SH-SY5Y (cell line): ENCODE data around the gene TRDN.

Source experiments
- GATA2 ChIP-seq: IDR thresholded peaks from 2 replicates; pipeline ENCODE4 v1.6.1; 2011; ENCODE audit warnings: mild to moderate bottlenecking, low read depth, low read length
- GATA3 ChIP-seq: IDR thresholded peaks from 2 replicates; pipeline ENCODE4 v1.6.1; 2011; ENCODE audit warnings: low read depth, mild to moderate bottlenecking, low read length, moderate library complexity

Gene TRDN, protein sequence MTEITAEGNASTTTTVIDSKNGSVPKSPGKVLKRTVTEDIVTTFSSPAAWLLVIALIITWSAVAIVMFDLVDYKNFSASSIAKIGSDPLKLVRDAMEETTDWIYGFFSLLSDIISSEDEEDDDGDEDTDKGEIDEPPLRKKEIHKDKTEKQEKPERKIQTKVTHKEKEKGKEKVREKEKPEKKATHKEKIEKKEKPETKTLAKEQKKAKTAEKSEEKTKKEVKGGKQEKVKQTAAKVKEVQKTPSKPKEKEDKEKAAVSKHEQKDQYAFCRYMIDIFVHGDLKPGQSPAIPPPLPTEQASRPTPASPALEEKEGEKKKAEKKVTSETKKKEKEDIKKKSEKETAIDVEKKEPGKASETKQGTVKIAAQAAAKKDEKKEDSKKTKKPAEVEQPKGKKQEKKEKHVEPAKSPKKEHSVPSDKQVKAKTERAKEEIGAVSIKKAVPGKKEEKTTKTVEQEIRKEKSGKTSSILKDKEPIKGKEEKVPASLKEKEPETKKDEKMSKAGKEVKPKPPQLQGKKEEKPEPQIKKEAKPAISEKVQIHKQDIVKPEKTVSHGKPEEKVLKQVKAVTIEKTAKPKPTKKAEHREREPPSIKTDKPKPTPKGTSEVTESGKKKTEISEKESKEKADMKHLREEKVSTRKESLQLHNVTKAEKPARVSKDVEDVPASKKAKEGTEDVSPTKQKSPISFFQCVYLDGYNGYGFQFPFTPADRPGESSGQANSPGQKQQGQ

DNA sequence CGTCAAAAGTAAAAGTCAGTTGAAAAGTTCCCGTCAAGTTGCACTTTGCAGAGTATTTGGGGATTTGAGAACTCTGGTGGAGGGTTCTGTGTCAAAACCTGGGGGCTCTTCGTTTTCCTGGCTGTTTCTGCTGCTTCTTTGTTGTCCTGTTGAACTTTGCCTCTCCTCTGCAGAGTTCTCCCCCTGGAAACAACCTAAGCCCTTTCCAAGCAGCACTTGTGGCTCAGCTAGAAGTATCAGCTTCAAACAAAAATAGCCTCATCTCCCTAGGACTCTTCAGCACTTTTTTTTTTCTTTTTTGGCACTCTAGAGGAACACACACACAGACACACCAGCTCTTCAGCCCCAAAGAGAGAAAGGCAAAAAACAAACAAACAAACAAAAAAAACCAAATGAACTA is at the start of gene TRDN:
Gene TRDN, minus strand, starts transcription at position 169 of the 400 bp plus-strand sequence. CDS start 175 bp downstream, outside the sequence.
- TF ChIP-seq GATA3, result no peak
- no peak for TF ChIP-seq GATA2

DNA sequence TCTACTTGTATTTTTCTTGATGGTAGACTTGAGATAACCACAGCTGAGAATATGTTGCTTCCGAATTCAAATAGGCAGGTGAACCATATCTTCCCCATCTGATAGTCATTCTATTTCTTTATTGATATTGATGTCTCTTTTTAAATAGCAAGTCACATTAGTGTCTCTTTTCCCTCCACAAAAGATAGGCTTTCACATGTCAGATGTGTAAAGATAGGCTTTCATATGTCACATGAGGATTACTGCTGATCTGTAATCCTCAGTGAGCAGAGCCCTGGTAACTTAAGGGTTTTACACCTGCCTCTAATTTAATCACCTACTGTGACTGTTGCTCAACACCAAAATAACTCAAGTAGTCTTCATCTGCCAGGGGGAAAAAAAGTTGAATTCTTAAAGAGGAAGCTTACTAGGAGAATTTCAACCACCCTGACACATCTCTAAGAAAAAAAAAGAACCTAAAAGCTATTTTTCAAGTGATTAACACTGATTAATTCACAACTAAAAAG is 45.3 kb upstream of the TRDN start:
- TF ChIP-seq GATA2, result no peak
- no peak for TF ChIP-seq GATA3

DNA sequence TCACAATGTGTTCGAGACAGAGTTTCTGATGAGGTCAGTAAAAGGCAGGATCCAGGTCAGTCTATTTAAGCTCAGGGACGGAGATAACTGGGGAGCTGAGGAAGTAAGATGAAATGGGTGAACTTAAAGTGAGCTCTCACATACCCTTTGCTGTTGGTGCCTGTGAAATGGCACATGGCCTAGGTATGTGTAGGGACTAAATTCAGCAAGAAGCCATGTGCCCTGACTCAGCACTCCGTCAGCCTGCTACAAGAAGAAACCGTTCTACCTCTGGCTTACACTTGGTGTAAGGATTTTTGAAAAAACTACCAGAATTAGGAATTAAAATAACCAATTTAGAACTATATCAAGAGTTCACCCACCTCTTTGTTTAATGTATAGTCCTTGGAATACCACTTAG is 41.1 kb upstream of the TRDN start:
- TF ChIP-seq GATA3 (no peak), GATA2 (no peak)

DNA sequence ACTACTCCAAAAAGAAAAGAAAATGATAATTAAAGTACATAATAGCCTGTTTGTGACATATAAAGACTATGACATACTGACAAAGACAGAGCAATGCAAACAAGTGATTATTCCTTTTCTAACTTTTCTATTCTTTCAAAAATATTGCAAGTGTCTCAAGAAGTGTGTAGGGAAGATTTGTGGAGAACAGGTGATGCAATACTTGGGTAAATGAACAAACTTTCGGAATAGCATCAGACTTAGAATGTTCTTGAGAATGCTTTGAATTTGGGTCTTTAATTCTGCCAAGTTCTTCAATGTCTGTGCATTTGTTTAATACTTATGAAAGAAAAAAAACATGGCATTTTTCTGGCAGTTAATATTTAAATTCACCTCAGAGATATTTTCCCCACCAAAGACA is 40.0 kb upstream of the TRDN start:
- TF ChIP-seq GATA2 (no peak), GATA3 (no peak)

DNA sequence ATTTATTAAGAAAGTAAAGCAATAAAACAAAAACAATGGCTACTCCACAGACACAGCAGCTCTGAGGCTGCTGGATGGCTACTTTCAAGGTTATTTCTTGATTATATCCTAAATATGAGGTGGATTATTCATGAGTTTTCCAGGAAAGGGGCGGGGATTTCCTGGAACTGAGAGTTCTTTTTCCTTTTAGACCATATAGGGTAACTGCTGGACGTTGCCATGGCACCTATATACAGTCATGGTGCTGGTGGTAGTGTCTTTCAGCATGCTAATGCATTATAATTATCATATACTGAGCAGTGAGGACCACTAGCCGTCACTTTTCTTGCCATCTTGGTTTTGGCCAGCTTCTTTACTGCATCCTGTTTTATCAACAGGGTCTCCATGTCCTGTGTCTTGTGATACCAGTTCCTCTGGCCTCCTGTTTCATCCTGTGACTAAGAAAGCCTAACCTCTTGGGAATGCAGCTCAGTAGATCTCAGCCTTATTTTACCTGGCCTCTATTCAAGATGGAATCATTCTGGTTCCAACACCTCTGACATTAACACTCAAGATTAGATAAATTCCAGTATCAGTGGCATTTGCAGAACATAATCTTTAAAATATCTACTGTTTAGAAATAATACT is 32.3 kb upstream of the TRDN start:
- TF ChIP-seq GATA2 (no peak), GATA3 (no peak)

DNA sequence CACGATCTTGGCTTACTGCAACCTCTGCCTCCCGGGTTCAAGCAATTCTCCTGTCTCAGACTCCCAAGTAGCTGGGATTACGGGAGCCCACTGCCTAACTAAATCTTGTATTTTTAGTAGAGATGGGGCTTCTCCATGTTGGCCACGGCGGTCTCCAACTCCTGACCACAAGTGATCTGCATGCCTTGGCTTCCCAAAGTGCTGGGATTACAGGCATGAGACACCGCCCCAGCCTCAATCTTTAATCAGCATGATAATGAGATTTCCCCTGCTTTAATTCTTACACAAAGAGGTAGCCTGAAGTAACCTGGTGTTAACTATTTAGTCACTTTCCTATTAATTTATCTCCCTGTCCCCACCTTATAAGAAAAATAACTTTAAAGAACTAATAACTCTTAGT is 31.3 kb upstream of the TRDN start:
- no peak for TF ChIP-seq GATA3
- TF ChIP-seq GATA2, result no peak

DNA sequence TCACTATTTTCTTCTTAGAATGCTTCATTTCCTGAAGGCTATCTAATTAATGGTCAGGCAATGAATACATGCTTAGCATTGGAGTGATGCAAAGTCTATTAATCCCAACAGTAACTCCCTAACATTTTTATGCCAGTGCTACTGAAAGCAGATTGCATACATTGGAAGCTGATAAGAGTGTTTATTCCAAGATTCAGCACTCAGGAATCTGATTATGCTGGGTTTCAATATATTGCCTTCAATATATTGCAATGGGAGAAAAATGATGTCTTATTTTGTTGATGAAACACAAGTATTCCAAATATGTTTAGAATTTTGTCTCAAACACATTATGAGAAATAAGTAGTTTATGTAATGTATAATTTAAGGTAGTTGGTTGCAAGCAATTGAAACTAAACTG is 26.7 kb upstream of the TRDN start:
- TF ChIP-seq GATA2, result no peak
- no peak for TF ChIP-seq GATA3

DNA sequence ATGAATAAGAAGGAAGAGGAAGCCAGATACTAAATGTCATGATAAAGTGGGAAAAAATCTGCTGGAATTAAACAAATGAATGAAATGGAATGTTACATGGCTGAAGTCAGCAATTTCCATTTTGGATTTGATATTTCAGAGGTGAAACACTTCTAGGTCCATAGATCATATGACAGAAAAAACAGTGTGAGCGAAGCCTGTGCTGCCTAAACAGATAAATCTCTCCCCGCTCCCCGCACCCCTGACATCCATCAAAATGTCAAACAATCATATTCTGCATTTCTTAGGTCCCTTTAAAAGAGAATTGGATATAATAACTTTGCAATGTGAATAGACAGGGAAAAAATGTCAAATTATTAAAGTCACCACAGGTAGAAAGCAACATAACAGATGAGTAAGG is 26.0 kb upstream of the TRDN start:
- TF ChIP-seq GATA2 (no peak), GATA3 (no peak)

DNA sequence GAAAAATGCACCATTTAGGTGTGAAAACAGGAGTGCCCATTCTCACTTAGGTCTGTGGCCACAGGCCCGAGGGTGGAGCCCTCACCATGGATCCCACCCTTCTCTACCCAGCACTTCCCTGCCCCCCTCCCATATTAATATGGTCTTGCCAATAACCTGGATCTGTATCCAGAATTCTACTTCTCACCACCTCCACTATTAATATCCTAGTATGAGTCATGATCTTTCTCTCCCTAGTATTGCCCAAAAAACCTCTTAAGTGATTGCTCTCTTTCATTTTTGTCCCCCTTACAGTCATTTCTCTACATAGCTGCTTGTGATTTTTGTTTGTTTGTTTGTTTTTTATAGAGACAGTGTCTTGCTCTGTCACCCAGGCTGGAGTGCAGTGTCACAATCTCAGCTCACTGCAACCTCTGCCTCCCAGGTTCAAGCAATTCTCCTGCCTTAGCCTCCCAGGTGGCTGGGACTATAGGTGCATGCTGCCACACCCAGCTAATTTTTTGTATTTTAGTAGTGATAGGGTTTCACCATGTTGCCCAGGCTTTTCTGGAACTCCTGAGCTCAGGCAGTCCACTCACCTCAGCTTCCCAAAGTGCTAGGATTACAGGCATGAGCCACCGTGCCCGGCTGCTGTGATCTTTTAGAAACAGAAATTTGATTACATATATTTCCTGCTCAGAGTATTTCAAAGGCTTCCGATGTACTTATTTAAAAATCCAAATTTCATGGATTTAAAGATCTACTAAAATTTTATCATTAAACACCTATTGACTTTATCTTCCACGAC is 24.5 kb upstream of the TRDN start:
- TF ChIP-seq GATA2 (no peak), GATA3 (no peak)

DNA sequence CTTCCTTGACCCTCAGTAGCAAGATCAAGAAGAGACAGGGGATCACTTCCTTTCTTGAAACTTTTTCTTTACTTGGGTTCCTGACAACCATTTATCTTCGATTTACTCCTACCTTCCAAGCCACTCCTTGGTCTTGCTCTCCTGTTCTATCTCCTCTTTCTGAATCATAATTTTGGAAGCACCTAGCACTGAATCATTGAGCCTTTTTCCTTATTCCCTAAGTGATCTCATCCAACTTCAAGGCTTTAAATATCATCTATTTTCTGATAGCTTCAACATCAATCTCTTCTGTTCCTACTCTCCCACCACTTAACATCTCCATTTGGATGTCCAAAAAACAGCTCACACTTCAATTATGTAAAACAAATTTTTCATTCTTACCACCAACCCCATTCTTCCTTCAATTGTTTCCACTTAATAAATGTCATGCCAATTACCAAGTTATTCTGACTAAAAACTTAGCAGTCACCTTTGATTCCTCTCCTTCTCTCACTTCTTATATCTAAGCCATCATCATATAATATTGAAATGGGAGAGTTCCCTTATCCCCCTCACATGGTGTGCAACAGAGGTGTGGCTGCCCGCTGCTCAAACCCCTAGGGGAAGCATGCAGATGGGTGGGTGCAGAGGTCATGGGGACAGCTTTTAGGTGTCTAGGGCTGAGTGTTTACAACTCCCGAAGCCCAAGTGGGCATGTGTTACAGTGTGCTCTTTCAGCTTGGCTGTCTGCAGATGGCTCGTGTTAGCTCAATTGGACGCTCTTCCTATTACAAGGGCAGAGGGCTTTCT is 23.4 kb upstream of the TRDN start:
- TF ChIP-seq GATA3 (no peak), GATA2 (no peak)

DNA sequence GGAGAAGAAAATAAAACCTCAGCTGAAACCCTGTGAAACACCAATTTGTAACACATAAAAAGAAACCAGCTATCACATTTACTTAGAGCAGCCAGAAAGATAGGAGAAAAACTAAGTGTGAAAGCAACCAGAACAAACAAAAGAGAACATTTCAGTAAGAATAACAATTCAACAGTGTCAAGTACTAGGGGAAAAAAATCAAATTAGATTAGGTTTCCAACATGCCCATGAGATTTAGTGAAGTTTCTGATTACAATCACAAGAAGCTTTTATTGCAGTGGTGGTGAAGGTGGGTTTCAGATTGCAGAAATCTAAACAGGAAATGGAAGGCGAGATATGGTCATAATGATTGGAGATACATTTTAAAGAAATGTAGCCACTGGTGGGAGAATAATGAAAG is 22.1 kb upstream of the TRDN start:
- TF ChIP-seq GATA2, result no peak
- no peak for TF ChIP-seq GATA3

DNA sequence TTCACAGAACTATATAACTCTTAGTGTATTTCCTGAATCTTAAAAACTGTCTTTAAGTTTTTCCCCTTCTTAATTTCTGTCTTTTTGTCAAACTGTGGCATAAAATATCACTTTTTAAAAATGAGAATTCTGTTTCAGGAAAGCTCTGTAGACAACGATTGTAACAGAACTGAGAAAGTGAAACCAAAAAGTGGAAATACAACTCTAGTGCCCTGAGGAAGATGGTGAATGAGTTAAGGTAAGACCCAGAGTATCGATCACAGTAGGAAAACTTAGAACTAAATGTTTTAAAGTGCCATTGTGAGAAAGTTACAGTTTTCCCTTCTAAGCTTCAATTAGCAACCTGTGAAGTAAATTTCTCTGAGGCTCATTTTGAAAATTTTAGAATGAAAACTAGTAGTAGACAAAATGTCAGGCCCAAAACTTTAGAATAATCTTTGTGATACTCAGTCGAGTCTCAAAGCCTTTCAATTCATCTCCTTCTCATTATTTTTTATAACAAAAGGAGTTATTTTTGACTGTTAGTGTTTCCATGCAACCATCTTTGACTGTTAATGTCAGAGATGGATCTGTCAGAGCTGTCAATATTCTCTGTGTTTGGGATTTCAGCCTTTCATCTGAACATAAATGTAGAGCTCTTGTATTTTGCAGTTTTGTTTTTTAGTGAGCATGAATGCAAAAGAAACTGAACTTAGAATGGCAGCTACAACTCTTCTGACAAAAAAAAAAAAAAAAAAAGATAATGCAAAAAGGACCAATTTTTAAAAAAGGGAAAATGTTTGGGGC is 19.0 kb upstream of the TRDN start:
- TF ChIP-seq GATA2 (no peak), GATA3 (no peak)
